AG09309 (cell line): ENCODE data around the gene SRMS.
"Not testable (repeated sequence)": the region's sequence is repeated elsewhere in the genome, so short reads cannot be mapped to it uniquely, and the experiment has no call there.

Source experiments
- DNase-seq: peaks from one replicate; pipeline ENCODE4 v3.0.0-alpha.2; 2010; ENCODE audit warnings: low read depth
- H3K4me3 ChIP-seq: 2 replicates; pipeline ENCODE4 v1.5.1; 2011; ENCODE audit warnings: mild to moderate bottlenecking, low read depth, low read length, moderate library complexity; ENCODE audit not compliant: control insufficient read depth
- CTCF ChIP-seq: IDR thresholded peaks from 2 replicates; pipeline ENCODE4 v1.5.1; 2011; ENCODE audit warnings: mild to moderate bottlenecking, low read depth, low read length, inconsistent platforms; ENCODE audit not compliant: insufficient read depth, control insufficient read depth; ENCODE audit errors: missing control alignments

The SRMS gene

GRCh38 chr20:63563225-63563935, 15.8 kb upstream of the SRMS start:
- no peak overlapping the region for H3K4me3 ChIP-seq
- TF ChIP-seq CTCF: no peak
- DNase-seq: no peak

- DNase-seq: no peak
- TF ChIP-seq CTCF: no peak
- no peak overlapping the region for H3K4me3 ChIP-seq
These were observed 15.1 kb upstream of the SRMS start for GRCh38 chr20:63562461-63563224.

GRCh38 chr20:63561624-63562396, 14.3 kb upstream of the SRMS start:
- no peak for TF ChIP-seq CTCF
- H3K4me3 ChIP-seq: no peak overlapping the region

GRCh38 chr20:63560856-63561609, 13.5 kb upstream of the SRMS start:
- no peak for DNase-seq
- no peak overlapping the region for H3K4me3 ChIP-seq
- TF ChIP-seq CTCF: no peak

More at GRCh38 chr20:63561624-63562396, 14.3 kb upstream of the SRMS start:
- DNase-seq: no peak

GRCh38 chr20:63560333-63560805, 12.8 kb upstream of the SRMS start:
- H3K4me3 ChIP-seq: no peak overlapping the region
- no peak for DNase-seq
- TF ChIP-seq CTCF: no peak

- DNase-seq, H3K4me3 ChIP-seq: not testable (repeated sequence)
These were observed 12.2 kb upstream of the SRMS start for GRCh38 chr20:63559485-63560332.
